SU-DHL-6 (cell line): ENCODE results near the gene LIN7B.

Experiments used
- EZH2phosphoT487 ChIP-seq: fragments of 200-600 bp; sonication (generic), shearing (Covaris generic); conservative IDR thresholded peaks from 2 replicates; pipeline ENCODE4 v1.6.1; 2018; ENCODE audit warnings: mild to moderate bottlenecking, antibody characterized with exemption, low read length, moderate library complexity, mixed read lengths
- TF ChIP-seq, protein P1 (sequence below): fragments of 200-600 bp; sonication (generic); IDR thresholded peaks from one replicate; pipeline ENCODE4 v1.5.1; 2017; ENCODE audit warnings: antibody characterized with exemption, mild to moderate bottlenecking, low read length, moderate library complexity; ENCODE audit not compliant: insufficient read depth, poor library complexity, severe bottlenecking

DNA sequence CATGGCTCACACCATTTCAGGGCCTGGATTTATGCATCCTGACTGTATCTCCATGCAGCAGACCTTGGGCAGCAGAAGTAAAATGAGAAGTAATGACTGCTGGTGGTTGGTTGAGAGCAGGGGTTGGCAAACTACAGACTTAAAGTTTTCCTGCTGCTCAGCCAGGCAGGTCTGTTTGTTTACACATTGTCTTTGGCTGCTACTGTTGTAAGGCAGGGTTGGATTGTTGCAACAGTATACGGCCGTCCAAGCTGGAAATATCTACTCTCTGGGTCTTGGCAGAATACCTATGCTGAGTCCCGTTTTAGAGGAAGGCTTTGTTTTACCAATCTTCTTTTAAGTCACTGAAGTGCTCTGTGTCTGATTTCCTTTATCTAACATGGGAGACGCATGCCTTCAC lies 15.4 kb upstream of the LIN7B start:
- TF ChIP-seq, protein P1, sequence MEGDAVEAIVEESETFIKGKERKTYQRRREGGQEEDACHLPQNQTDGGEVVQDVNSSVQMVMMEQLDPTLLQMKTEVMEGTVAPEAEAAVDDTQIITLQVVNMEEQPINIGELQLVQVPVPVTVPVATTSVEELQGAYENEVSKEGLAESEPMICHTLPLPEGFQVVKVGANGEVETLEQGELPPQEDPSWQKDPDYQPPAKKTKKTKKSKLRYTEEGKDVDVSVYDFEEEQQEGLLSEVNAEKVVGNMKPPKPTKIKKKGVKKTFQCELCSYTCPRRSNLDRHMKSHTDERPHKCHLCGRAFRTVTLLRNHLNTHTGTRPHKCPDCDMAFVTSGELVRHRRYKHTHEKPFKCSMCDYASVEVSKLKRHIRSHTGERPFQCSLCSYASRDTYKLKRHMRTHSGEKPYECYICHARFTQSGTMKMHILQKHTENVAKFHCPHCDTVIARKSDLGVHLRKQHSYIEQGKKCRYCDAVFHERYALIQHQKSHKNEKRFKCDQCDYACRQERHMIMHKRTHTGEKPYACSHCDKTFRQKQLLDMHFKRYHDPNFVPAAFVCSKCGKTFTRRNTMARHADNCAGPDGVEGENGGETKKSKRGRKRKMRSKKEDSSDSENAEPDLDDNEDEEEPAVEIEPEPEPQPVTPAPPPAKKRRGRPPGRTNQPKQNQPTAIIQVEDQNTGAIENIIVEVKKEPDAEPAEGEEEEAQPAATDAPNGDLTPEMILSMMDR = no peak
- TF ChIP-seq EZH2phosphoT487 = no peak
